Endodermal cell (in vitro differentiated cells): ENCODE data around the gene PSMD13. TPM values are rescaled to one million over a fixed set of nuclear protein-coding genes. Genes with fewer than 3 reads are reported as not detected.
A peak's percentile ranks its signal among the peaks of the same experiment; 100 is the strongest.

Source experiments
- DNase-seq: peaks from one replicate; pipeline ENCODE4 v3.0.0-alpha.2; 2017
- H3K27ac ChIP-seq: 2 replicates; pipeline ENCODE4 v1.5.1; 2013; ENCODE audit warnings: mild to moderate bottlenecking, low read depth, low read length, moderate library complexity
- H3K27me3 ChIP-seq: 2 replicates; pipeline ENCODE4 v1.6.1; 2013; ENCODE audit warnings: mild to moderate bottlenecking, low read length, moderate library complexity; ENCODE audit not compliant: insufficient read depth, control insufficient read depth, poor library complexity, severe bottlenecking
- H3K36me3 ChIP-seq: 2 replicates; pipeline ENCODE4 v1.7.0; 2013; ENCODE audit warnings: mild to moderate bottlenecking, low read length, moderate library complexity; ENCODE audit not compliant: control insufficient read depth, insufficient read depth
- H3K4me1 ChIP-seq: one replicate; pipeline ENCODE4 v1.7.0; 2013; ENCODE audit warnings: low read length; ENCODE audit not compliant: control insufficient read depth, insufficient read depth
- H3K4me3 ChIP-seq: 2 replicates; pipeline ENCODE4 v1.5.1; 2013; ENCODE audit warnings: mild to moderate bottlenecking, low read length, moderate library complexity
- H3K9ac ChIP-seq: 2 replicates; pipeline ENCODE4 v1.6.1; 2013; ENCODE audit warnings: mild to moderate bottlenecking, low read length, moderate library complexity; ENCODE audit not compliant: poor library complexity, severe bottlenecking; ENCODE audit errors: extremely low read depth
- H3K9me3 ChIP-seq: 2 replicates; pipeline ENCODE4 v1.6.1; 2013; ENCODE audit warnings: mild to moderate bottlenecking, low read length, moderate library complexity; ENCODE audit not compliant: control insufficient read depth
- H3K27ac Mint-ChIP-seq: 2 replicates; pipeline ENCODE4 v1.8.0; 2020; ENCODE audit warnings: mixed read lengths
- H3K27me3 Mint-ChIP-seq: 2 replicates; pipeline ENCODE4 v1.8.0; 2021; ENCODE audit warnings: mild to moderate bottlenecking, mixed read lengths; ENCODE audit not compliant: insufficient read depth
- H3K36me3 Mint-ChIP-seq: 2 replicates; pipeline ENCODE4 v1.8.0; 2020; ENCODE audit warnings: low read depth, mixed read lengths
- H3K4me1 Mint-ChIP-seq: 2 replicates; pipeline ENCODE4 v1.8.0; 2020; ENCODE audit warnings: mixed read lengths
- H3K4me3 Mint-ChIP-seq: 2 replicates; pipeline ENCODE4 v1.8.0; 2020; ENCODE audit warnings: mild to moderate bottlenecking, moderate library complexity, mixed read lengths
- H3K9me3 Mint-ChIP-seq: 2 replicates; pipeline ENCODE4 v1.8.0; 2020; ENCODE audit warnings: mild to moderate bottlenecking, mixed read lengths
- WGBS, 2 experiments: methylation state at CpG; one replicate each; pipeline versions ENCODE4 v1.1.5 to v1.1.7; 2013; ENCODE audit warnings: missing lambda C conversion rate in 2 of 2, mixed read lengths in 1 of 2; ENCODE audit not compliant: insufficient coverage in 1 of 2, insufficient read length in 1 of 2; 5-methylcytosine and 5-hydroxymethylcytosine counted together
- total RNA-seq, 2 donors: library from RNA; stranded (reverse); fragmentation: NEBNext Ultra II Directional in 1 of 2; extraction: Animal tissue kit (Norgen Biotek cat#: 25700) in 1 of 2; gene quantifications; 2 replicates in 1 of 2; 3 replicates in 1 of 2; pipeline ENCODE4 v1.2.1, GENCODE V29; 2021
- TF ChIP-seq, protein P1 (sequence below): fragments of 200-600 bp; sonication (generic); conservative IDR thresholded peaks from 2 replicates; pipeline ENCODE4 v1.5.0; 2021; ENCODE audit warnings: antibody characterized with exemption, mild to moderate bottlenecking

The PSMD13 gene
- total RNA-seq, 2 donors from 2014 or later = 120 to 134 TPM

DNA sequence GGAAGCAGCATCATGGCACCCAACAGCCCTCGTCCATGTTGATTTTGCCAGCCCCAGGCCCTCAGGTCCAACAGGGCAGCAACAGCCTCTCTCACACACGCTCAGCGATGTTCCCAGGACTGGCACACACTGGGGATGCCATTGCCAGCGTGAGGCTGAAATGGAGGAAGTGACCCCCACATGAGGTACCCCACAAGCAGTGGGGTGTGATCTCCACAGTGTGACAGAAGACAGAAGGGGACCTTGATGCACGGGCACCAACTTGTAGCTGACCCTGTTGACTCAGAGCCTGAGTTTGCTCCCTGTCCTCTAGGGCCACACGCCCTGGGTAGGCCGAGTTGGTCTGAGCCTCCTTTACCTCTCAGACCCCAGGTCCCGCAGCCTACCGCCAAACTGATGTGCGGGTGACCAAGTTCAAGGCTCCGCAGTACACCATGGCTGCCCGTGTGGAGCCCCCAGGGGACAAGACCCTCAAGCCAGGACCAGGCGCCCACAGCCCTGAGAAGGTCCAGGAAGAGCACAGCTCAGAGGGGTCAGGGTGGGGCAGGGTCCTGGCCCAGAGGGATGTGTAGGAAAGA lies 37.7 kb upstream of the PSMD13 start:
- Histone ChIP-seq H3K4me3 (no peak overlapping the region), H3K9ac (no peak overlapping the region), H3K9me3 (no peaks in the 10 kb centered on the region), H3K27me3 (no peaks in the 10 kb centered on the region), H3K36me3 (peaks cover 12% of the 10 kb centered on the region), H3K27ac (no peak overlapping the region), H3K4me1 (peaks cover 17% of the 10 kb centered on the region)
- Mint-ChIP-seq H3K4me3 (no peak overlapping the region), H3K4me1 (peaks cover 22% of the 10 kb centered on the region), H3K9me3 (no peaks in the 10 kb centered on the region), H3K36me3 (peaks cover 20% of the 10 kb centered on the region), H3K27ac (no peak overlapping the region), H3K27me3 (peaks cover 2% of the 10 kb centered on the region)
- WGBS, 2 experiments = 88 to 89% methylated on average over 4 to 13 of the region's 13 CpGs
- peak; percentile 31 for DNase-seq
- TF ChIP-seq, protein P1, sequence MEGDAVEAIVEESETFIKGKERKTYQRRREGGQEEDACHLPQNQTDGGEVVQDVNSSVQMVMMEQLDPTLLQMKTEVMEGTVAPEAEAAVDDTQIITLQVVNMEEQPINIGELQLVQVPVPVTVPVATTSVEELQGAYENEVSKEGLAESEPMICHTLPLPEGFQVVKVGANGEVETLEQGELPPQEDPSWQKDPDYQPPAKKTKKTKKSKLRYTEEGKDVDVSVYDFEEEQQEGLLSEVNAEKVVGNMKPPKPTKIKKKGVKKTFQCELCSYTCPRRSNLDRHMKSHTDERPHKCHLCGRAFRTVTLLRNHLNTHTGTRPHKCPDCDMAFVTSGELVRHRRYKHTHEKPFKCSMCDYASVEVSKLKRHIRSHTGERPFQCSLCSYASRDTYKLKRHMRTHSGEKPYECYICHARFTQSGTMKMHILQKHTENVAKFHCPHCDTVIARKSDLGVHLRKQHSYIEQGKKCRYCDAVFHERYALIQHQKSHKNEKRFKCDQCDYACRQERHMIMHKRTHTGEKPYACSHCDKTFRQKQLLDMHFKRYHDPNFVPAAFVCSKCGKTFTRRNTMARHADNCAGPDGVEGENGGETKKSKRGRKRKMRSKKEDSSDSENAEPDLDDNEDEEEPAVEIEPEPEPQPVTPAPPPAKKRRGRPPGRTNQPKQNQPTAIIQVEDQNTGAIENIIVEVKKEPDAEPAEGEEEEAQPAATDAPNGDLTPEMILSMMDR = no peak

DNA sequence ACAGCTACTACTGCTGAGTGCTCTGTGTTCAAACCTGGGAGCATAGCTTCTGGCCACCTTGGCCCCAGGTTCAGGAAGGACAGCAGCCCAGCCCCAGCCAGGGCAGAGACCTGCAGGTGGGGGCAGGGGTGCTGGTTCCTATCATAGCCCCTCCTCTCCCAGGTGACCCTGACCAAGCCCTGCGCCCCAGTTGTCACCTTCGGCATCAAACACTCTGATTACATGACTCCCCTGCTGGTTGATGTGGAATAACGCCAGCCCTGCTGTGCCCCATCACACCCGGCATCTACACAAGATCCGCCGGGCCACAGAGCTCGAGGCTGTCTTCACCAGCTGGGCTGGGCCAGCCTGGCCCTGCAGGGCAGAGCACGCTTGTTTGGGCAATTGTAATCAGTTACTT lies 37.0 kb upstream of the PSMD13 start:
- no peak overlapping the region for H3K4me3 ChIP-seq
- TF ChIP-seq, protein P1 = peak; percentile 37
- 90 to 100% methylated on average over 1 to 8 of the region's 8 CpGs for WGBS, 2 experiments
- Mint-ChIP-seq H3K4me1 (peaks cover 22% of the 10 kb centered on the region), H3K27me3 (peaks cover 2% of the 10 kb centered on the region), H3K27ac (no peak overlapping the region), H3K9me3 (no peaks in the 10 kb centered on the region), H3K36me3 (peaks cover 24% of the 10 kb centered on the region), H3K4me3 (no peak overlapping the region)
- H3K9me3 ChIP-seq = no peaks in the 10 kb centered on the region
- H3K9ac ChIP-seq = no peak overlapping the region
- H3K36me3 ChIP-seq = peaks cover 19% of the 10 kb centered on the region
- no peak overlapping the region for H3K27ac ChIP-seq
- peak; percentile 48 for DNase-seq
- H3K27me3 ChIP-seq = no peaks in the 10 kb centered on the region
- peaks cover 21% of the 10 kb centered on the region for H3K4me1 ChIP-seq

DNA sequence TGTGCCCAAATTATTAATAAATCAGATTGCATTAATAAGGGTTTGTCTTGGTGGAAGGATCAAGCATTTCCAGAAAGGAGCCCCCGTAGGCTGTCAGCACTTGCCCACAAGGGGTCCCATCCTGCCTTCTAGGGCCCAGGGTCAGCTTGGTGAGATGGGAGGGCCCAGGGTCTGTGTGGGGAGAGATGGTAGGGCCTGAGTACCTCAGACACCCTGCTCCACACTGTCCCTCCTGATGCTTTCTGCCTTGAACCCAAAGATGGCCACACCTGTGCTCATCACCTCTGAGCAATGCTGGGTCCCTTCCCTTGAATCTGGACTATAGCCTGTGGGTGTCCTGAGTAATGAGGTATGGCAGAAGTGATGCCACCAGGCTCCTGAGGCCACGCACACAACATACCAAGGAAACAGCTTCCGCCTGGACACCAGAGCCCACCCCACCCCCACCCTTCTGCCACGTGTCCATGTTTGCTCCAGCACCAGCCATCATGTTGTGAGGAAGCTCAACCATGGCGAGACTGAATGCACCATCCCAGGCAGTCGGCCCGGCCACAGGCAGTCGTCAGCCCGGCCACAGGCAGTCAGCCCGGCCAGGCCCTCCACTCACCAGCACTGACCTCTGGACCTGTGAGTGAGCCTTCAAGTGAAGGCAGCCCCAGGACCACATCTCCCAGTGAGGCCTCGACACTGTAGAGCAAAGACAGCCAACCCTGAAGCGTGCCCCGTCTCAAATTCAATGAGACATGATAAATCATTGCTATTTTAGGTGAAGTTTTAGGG lies 36.4 kb upstream of the PSMD13 start:
- H3K27ac Mint-ChIP-seq = no peak overlapping the region

More for the DNA sequence above, 36.4 kb upstream of the PSMD13 start:
- Histone ChIP-seq H3K27ac (no peak overlapping the region), H3K4me3 (no peak overlapping the region), H3K27me3 (no peaks in the 10 kb centered on the region), H3K9ac (no peak overlapping the region), H3K9me3 (no peaks in the 10 kb centered on the region), H3K36me3 (peaks cover 24% of the 10 kb centered on the region), H3K4me1 (peaks cover 21% of the 10 kb centered on the region)
- 94 to 100% methylated on average over 8 to 13 of the region's 13 CpGs for WGBS, 2 experiments
- peaks cover 22% of the 10 kb centered on the region for H3K4me1 Mint-ChIP-seq
- no peak overlapping the region for H3K4me3 Mint-ChIP-seq
- peaks cover 28% of the 10 kb centered on the region for H3K36me3 Mint-ChIP-seq
- TF ChIP-seq, protein P1 = peak; percentile 25
- DNase-seq = no peak
- H3K9me3 Mint-ChIP-seq = no peaks in the 10 kb centered on the region
- peaks cover 2% of the 10 kb centered on the region for H3K27me3 Mint-ChIP-seq
